Testis (tissue), 3 donors: ENCODE results near the gene MAGI1. TPM values are rescaled to one million over a fixed set of nuclear protein-coding genes. Genes with fewer than 3 reads are reported as not detected.

Experiments
- DNase-seq: peaks from one replicate; pipeline ENCODE4 v3.0.0-alpha.2; 2019
- H3K27ac ChIP-seq, 2 donors: fragments of 200-600 bp; sonication (generic); one replicate each; pipeline ENCODE4 v1.5.1; 2019
- H3K27me3 ChIP-seq: fragments of 200-600 bp; sonication (generic); one replicate; pipeline ENCODE4 v1.5.1; 2019
- H3K36me3 ChIP-seq: fragments of 200-600 bp; sonication (generic); one replicate; pipeline ENCODE4 v1.5.1; 2017; ENCODE audit warnings: low read depth; ENCODE audit errors: missing control alignments
- H3K4me1 ChIP-seq: fragments of 200-600 bp; sonication (generic); one replicate; pipeline ENCODE4 v1.5.1; 2019
- H3K4me3 ChIP-seq, 2 donors: fragments of 200-600 bp; sonication (generic); one replicate each; pipeline ENCODE4 v1.5.1; 2017 to 2019
- H3K9me3 ChIP-seq: fragments of 200-600 bp; sonication (generic); one replicate; pipeline ENCODE4 v1.5.1; 2017
- POLR2A ChIP-seq: fragments of 450-650 bp; IDR thresholded peaks from one replicate; pipeline ENCODE4 v1.6.1; 2017; ENCODE audit warnings: antibody characterized with exemption, mild to moderate bottlenecking, moderate library complexity
- WGBS, 2 donors: methylation state at CpG; one replicate each; pipeline ENCODE4 v1.1.5; 2018; 5-methylcytosine and 5-hydroxymethylcytosine counted together
- intact Hi-C: fragments of 100-400 bp; cut with DNase I; formaldehyde crosslinking; loops from one replicate; pipeline ENCODE4 v1.15.1; 2023; ENCODE audit warnings: low total_unique reads
- polyA plus RNA-seq: library from polyadenylated mRNA; stranded (reverse); fragments of 350-450 nt; fragmentation: Illumina TruSeq; extraction: RNeasy Lipid Tissue Mini Kit (QIAGEN cat#74804); gene quantifications from one replicate; pipeline ENCODE4 v1.2.3, GENCODE V29; 2014; ENCODE audit warnings: low read depth, low replicate concordance; ENCODE audit not compliant: insufficient read depth
- total RNA-seq, 2 donors: library from RNA; depleted of rRNA; stranded (reverse); fragments of >200 nt; gene quantifications; one replicate each; pipeline ENCODE4 v1.2.3, GENCODE V29; 2016
- TF ChIP-seq, protein P1 (sequence below), 3 experiments: fragments of 450-650 bp in 2 of 3; fragments of 200-600 bp in 1 of 3; sonication (generic) in 1 of 3; IDR thresholded peaks; one replicate each; pipeline ENCODE4 v1.5.1; 2016 to 2019; ENCODE audit warnings: antibody characterized with exemption in 3 of 3, mild to moderate bottlenecking in 2 of 3, moderate library complexity in 1 of 3

MAGI1 gene
- total and polyA plus RNA-seq, 3 donors from 2014 or later: 55.4 to 60.4 (median 56.1) TPM

DNA sequence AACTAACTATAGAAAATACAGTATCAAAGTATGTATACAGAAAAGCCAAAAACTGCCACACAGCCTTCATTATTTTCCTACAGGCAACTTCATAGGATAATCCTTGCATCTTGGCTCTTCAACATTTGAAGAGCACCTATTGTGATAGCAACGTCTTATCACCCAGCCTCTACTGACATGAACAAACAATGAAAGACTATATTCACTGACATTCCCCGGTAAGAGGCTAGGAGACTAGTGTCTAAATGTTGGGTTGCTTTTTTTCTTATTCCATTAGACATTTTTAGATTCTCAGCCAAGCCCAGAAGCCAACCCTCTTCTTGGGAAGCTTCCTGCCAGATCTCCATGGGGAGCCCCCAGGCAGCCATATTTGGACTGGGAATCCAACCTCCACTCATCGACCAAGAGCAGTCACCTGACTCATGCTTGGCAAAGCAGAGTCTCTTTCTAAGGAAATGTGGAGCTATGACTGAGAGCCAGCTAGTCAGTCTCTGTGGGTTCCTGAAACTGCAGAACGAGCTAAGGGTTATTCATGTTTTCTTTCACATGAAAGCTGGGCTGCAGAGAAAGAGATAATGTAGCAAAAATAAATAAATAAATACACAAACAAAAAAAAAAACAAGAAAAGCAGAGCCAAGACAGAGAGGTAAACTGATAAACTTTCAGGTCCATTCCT, 227.5 kb downstream of the MAGI1 start:
- H3K36me3 ChIP-seq: no peaks in the 10 kb centered on the region
- no peaks in the 10 kb centered on the region for H3K27me3 ChIP-seq
- no peaks in the 10 kb centered on the region for H3K9me3 ChIP-seq
- no peak for TF ChIP-seq POLR2A
- TF ChIP-seq, protein P1, sequence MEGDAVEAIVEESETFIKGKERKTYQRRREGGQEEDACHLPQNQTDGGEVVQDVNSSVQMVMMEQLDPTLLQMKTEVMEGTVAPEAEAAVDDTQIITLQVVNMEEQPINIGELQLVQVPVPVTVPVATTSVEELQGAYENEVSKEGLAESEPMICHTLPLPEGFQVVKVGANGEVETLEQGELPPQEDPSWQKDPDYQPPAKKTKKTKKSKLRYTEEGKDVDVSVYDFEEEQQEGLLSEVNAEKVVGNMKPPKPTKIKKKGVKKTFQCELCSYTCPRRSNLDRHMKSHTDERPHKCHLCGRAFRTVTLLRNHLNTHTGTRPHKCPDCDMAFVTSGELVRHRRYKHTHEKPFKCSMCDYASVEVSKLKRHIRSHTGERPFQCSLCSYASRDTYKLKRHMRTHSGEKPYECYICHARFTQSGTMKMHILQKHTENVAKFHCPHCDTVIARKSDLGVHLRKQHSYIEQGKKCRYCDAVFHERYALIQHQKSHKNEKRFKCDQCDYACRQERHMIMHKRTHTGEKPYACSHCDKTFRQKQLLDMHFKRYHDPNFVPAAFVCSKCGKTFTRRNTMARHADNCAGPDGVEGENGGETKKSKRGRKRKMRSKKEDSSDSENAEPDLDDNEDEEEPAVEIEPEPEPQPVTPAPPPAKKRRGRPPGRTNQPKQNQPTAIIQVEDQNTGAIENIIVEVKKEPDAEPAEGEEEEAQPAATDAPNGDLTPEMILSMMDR (IDR thresholded peaks at IDR 0.05): no peak
- no peaks in the 10 kb centered on the region for H3K4me1 ChIP-seq
- WGBS, 2 donors: 64 to 66% methylated on average over 4 of the region's 4 CpGs
- no peak for DNase-seq
- H3K27ac ChIP-seq: no peak overlapping the region
- no peak overlapping the region for H3K4me3 ChIP-seq
- intact Hi-C loops: no loop called here

DNA sequence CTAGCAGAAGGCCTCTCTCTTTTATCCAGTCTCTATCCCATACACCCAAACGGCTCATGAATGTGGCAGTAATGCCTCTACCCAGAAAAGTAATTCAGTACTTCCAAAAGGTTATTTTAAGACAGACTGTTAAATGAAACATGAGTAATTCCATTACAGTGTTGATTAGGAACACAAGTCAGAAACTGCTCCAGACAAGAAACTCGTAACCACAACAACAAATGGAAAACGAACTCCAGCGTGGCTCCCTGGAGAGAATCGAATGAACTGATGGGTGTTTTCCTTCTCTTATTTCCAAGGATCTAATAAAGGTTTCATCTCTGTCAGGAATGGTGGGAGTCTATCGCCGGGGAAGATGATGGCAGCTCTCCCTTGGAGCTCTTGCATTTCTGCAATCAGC, 228.4 kb downstream of the MAGI1 start:
- intact Hi-C loops: no loop called here
- Histone ChIP-seq H3K9me3 (no peaks in the 10 kb centered on the region), H3K4me3 (no peak overlapping the region), H3K36me3 (no peaks in the 10 kb centered on the region), H3K4me1 (no peaks in the 10 kb centered on the region), H3K27me3 (no peaks in the 10 kb centered on the region), H3K27ac (no peak overlapping the region)
- TF ChIP-seq, protein P1 (IDR thresholded peaks at IDR 0.05): no peak
- no peak for TF ChIP-seq POLR2A
- DNase-seq: no peak
- WGBS, 2 donors: 90% methylated on average over 7 of the region's 7 CpGs

DNA sequence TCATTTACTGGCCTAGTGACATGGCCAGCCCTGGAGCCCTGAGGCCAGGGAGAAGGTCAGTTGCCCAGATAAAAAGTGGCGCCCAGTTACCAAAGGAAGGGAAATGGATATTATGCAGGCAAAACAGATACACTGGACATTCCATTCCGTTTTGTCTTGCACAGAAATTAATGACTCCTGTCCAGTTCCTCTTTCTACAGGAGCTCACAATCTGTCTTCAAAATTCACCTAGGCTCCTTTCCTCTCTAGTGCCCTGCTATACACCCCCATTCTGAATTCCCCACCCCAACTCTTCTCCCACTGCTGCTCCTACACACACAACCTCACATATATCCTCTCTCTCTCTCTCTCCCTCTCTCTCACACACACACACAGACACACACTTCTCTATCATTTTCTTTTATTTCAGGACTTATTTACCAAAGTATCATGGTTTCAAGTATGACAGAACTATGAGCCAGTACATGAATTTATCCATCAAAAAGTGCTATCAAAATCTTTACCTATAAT, 229.0 kb downstream of the MAGI1 start:
- Histone ChIP-seq H3K4me1 (no peaks in the 10 kb centered on the region), H3K27ac (no peak overlapping the region), H3K27me3 (no peaks in the 10 kb centered on the region), H3K36me3 (no peaks in the 10 kb centered on the region), H3K9me3 (no peaks in the 10 kb centered on the region), H3K4me3 (no peak overlapping the region)
- 83 to 85% methylated on average over 2 of the region's 2 CpGs for whole genome bisulfite sequencing, 2 donors
- intact Hi-C loops: no loop called here
- no peak for DNase-seq
- TF ChIP-seq, protein P1 (IDR thresholded peaks at IDR 0.05): no peak
- no peak for TF ChIP-seq POLR2A

DNA sequence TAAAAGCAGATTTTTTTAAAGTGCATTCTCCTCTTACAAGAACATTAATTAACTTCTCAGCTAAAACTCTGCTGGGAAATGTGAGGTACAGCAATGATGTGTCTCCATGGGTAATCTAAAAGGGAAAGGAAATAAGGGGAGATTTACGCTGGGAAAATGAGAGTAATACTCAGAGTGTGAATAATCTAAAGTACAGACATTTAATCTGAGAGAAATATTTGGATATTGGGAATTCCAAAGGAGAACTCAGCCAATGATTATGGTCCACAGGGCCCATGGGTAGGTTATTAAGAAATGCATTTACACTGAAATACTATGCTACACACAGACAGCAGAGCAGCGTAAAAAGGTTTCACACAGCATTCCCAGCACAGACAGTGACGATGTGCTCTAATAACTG, 229.9 kb downstream of the MAGI1 start:
- no peak for DNase-seq
- intact Hi-C loops: no loop called here
- H3K4me3 ChIP-seq: no peak overlapping the region
- H3K27ac ChIP-seq: no peak overlapping the region
- TF ChIP-seq POLR2A: no peak
- TF ChIP-seq, protein P1 (IDR thresholded peaks at IDR 0.05): no peak
- WGBS, 2 donors: 76 to 95% methylated on average over 3 of the region's 3 CpGs
- H3K4me1 ChIP-seq: no peaks in the 10 kb centered on the region
- no peaks in the 10 kb centered on the region for H3K36me3 ChIP-seq
- no peaks in the 10 kb centered on the region for H3K9me3 ChIP-seq
- H3K27me3 ChIP-seq: no peaks in the 10 kb centered on the region

DNA sequence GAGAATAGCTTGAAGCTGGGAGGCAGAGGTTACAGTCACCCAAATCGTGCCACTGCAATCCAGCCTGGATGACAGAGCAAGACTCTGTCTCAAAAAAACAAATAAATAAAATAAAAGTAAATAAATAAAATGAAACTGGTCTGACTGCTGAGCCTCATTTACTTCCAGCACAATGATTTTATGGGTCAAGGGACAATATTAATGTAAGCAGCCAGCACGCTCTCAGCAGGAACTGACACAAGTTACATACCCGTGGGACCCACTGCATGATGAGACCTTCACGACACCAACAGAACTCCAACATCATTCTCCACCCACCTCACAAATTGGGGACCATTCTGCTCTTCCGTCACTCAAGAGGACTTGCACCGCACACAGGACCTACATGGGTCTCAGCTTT, 230.3 kb downstream of the MAGI1 start:
- intact Hi-C loops: no loop called here
- Histone ChIP-seq H3K36me3 (no peaks in the 10 kb centered on the region), H3K9me3 (no peaks in the 10 kb centered on the region), H3K4me1 (no peaks in the 10 kb centered on the region), H3K27ac (no peak overlapping the region), H3K27me3 (no peaks in the 10 kb centered on the region), H3K4me3 (no peak overlapping the region)
- 78 to 91% methylated on average over 6 of the region's 6 CpGs for WGBS, 2 donors
- no peak for DNase-seq
- TF ChIP-seq, protein P1 (IDR thresholded peaks at IDR 0.05): no peak
- no peak for TF ChIP-seq POLR2A
